Measurements from ENCODE around the gene PLCB1.

PLCB1 gene

DNA sequence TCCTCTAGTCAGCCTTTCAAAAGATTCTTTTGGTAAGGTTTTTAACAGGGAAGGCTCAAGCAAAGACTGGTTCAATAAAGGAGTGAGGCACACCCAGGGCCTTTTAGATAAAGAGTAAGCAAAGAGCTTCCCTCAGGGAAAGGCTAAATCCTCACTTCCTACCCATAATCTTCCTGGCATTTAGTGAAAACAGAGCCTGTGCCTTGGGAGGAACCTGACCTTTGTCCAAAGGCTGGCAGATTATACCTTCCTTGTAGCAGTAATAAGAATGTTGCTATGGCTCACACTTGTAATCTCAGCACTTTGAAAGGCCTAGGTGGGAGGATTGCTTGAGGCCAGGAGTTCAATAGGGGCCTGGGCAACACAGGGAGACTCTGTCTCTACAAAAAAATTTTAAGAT is 656.8 kb downstream of the PLCB1 start:
- Histone ChIP-seq H3K36me3 (ENCODE audit: insufficient read depth, low read length) (no peaks in the 10 kb centered on the region), H3K27ac (no peak overlapping the region), H3K9ac (ENCODE audit: insufficient read length) (no peak overlapping the region), H3K4me3 (no peak overlapping the region), H3K9me3 (ENCODE audit: low read depth, low read length) (no peaks in the 10 kb centered on the region)
- no peak for DNase-seq (ENCODE audit: low read depth, low spot score)
- TF ChIP-seq POLR2AphosphoS5 (IDR thresholded peaks at IDR 0.05; ENCODE audit: borderline replicate concordance, low read depth, low read length), result no peak
- no peak for TF ChIP-seq FOXP2 (optimal IDR thresholded peaks at IDR 0.05; ENCODE audit: control extremely low read depth, extremely low read length, insufficient read depth)
- TF ChIP-seq EZH2 (IDR thresholded peaks at IDR 0.05), result no peak

DNA sequence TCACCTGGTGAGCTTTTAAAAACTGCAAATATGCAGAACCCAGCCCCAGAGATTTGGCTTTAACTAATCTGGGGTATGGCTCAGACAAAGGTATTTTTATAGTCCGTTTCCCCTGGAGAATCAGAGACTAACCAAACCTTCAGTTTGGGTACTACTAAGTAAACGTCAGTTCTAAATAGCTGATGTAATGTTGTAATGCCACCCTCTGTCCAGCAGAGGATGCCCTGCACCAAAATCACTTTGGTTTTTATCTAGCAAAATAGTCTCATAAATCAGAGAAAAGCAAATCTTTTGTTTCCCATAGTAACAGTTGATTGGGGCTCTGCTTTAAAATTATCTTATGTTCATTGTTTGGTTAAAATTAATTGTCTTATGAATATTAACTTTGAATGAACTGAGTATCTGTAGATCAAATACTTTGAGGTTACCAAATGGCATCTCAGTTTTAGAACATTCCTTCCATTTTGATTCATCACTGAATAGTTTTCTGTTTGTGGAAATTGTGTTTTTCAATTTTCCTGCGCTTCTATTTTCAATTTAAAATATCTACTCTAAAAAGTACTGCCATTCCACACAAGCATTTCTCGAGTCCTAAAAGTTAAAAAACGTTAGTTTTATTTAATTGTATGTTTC is 658.5 kb downstream of the PLCB1 start:
- Histone ChIP-seq H3K9me3 (ENCODE audit: low read depth, low read length) (no peaks in the 10 kb centered on the region), H3K9ac (ENCODE audit: insufficient read length) (no peak overlapping the region), H3K4me3 (no peak overlapping the region), H3K27ac (no peak overlapping the region), H3K36me3 (ENCODE audit: insufficient read depth, low read length) (no peaks in the 10 kb centered on the region)
- TF ChIP-seq POLR2AphosphoS5 (IDR thresholded peaks at IDR 0.05; ENCODE audit: borderline replicate concordance, low read depth, low read length) (no peak), FOXP2 (optimal IDR thresholded peaks at IDR 0.05; ENCODE audit: control extremely low read depth, extremely low read length, insufficient read depth) (no peak), EZH2 (IDR thresholded peaks at IDR 0.05) (no peak)
- DNase-seq (ENCODE audit: low read depth, low spot score), result peak; percentile 39

DNA sequence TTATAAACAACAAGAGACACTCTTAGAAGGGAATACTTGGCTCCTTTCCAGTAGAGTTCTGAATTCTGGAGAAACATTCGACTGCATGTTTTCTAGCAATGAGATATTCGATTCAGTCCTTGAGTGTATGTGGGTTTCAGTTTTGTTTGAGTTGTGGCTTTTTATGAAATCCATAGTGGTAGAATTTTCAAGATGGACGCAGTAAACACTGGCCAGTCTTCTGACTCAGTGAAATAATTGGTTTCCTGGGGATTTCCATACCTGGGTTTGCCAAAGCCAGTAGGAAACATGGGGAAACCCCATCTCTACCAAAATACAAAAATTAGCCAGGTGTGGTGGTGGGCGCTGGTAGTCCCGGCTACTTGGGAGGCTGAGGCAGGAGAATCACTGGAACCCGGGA is 663.3 kb downstream of the PLCB1 start:
- DNase-seq (ENCODE audit: low read depth, low spot score), result no peak
- no peaks in the 10 kb centered on the region for H3K9me3 ChIP-seq (ENCODE audit: low read depth, low read length)
- H3K4me3 ChIP-seq, result no peak overlapping the region
- no peak overlapping the region for H3K9ac ChIP-seq (ENCODE audit: insufficient read length)
- H3K27ac ChIP-seq, result no peak overlapping the region
- TF ChIP-seq FOXP2 (optimal IDR thresholded peaks at IDR 0.05; ENCODE audit: control extremely low read depth, extremely low read length, insufficient read depth), result no peak
- no peak for TF ChIP-seq POLR2AphosphoS5 (IDR thresholded peaks at IDR 0.05; ENCODE audit: borderline replicate concordance, low read depth, low read length)
- no peak for TF ChIP-seq EZH2 (IDR thresholded peaks at IDR 0.05)
- H3K36me3 ChIP-seq (ENCODE audit: insufficient read depth, low read length), result no peaks in the 10 kb centered on the region

DNA sequence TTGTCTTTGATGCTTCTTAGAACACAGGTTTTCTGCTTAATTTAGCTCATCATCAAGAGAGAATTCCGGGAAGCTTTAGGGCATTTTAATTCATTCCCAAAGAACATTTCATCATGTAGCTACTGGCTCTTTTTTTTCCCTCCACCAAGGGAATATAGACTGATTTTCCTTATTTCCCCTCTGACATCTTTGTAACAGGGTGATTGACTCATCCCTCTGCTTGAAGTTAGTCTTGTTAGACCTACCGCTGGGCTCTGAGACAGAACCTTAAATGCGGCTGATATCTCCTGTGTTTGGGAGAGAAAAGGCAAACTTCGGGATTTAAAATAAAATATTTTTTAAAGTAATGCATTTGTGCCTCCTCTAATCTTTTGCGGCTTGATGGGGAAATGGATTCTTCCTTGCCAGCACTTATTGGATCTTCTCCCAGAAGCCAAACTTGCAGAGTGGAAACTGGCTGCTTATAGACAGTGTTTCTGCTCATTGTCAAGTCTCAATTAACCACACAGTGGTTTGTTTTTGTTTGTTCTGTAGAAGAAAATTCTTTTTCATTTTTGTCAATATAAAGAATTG is 664.1 kb downstream of the PLCB1 start:
- Histone ChIP-seq H3K9ac (ENCODE audit: insufficient read length) (no peak overlapping the region), H3K9me3 (ENCODE audit: low read depth, low read length) (no peaks in the 10 kb centered on the region), H3K27ac (no peak overlapping the region), H3K36me3 (ENCODE audit: insufficient read depth, low read length) (no peaks in the 10 kb centered on the region), H3K4me3 (no peak overlapping the region)
- TF ChIP-seq EZH2 (IDR thresholded peaks at IDR 0.05) (no peak), POLR2AphosphoS5 (IDR thresholded peaks at IDR 0.05; ENCODE audit: borderline replicate concordance, low read depth, low read length) (no peak), FOXP2 (optimal IDR thresholded peaks at IDR 0.05; ENCODE audit: control extremely low read depth, extremely low read length, insufficient read depth) (no peak)
- DNase-seq (ENCODE audit: low read depth, low spot score), result no peak

DNA sequence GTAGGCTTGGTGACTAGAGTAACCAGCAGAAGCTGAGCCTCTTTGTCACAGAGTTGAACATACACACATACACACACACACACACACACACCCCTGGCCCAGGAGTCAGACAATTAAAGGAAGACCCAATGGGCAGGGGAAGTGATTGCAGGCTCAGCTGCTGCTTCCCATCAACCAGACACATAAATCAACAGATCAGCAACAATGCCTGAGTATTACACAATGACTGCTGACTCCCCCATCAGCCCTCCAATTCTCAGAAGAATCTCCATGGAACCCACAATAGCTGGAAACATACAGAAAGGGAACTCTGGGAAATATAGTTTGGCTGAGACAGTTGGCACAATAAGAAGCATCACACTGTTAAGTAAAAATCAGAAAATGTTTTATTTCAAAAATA is 666.4 kb downstream of the PLCB1 start:
- Histone ChIP-seq H3K27ac (no peak overlapping the region), H3K9ac (ENCODE audit: insufficient read length) (no peak overlapping the region), H3K36me3 (ENCODE audit: insufficient read depth, low read length) (no peaks in the 10 kb centered on the region), H3K9me3 (ENCODE audit: low read depth, low read length) (no peaks in the 10 kb centered on the region), H3K4me3 (no peak overlapping the region)
- TF ChIP-seq POLR2AphosphoS5 (IDR thresholded peaks at IDR 0.05; ENCODE audit: borderline replicate concordance, low read depth, low read length) (no peak), EZH2 (IDR thresholded peaks at IDR 0.05) (no peak), FOXP2 (optimal IDR thresholded peaks at IDR 0.05; ENCODE audit: control extremely low read depth, extremely low read length, insufficient read depth) (no peak)
- no peak for DNase-seq (ENCODE audit: low read depth, low spot score)

DNA sequence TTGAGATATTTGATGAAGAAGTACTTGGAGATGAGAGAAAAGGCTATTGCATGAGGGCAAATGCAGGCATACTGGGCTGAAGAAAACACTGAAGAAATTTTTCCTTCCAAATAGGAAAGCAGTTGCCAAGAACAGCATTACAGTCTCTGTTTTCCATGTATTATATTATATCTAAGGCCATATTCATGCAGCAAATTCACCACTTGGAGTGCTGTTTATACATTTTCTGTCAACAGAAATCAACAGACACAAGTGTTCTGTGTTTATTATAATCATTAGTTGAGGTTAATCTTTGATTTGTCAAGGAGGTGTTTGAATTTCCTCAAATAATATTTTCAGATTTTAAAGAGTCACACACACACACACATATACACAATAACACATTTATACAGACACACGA is 668.0 kb downstream of the PLCB1 start:
- no peak overlapping the region for H3K9ac ChIP-seq (ENCODE audit: insufficient read length)
- H3K4me3 ChIP-seq, result no peak overlapping the region
- DNase-seq (ENCODE audit: low read depth, low spot score), result no peak
- H3K9me3 ChIP-seq (ENCODE audit: low read depth, low read length), result no peaks in the 10 kb centered on the region
- TF ChIP-seq FOXP2 (optimal IDR thresholded peaks at IDR 0.05; ENCODE audit: control extremely low read depth, extremely low read length, insufficient read depth) (no peak), EZH2 (IDR thresholded peaks at IDR 0.05) (no peak), POLR2AphosphoS5 (IDR thresholded peaks at IDR 0.05; ENCODE audit: borderline replicate concordance, low read depth, low read length) (no peak)
- H3K27ac ChIP-seq, result no peak overlapping the region
- no peaks in the 10 kb centered on the region for H3K36me3 ChIP-seq (ENCODE audit: insufficient read depth, low read length)

DNA sequence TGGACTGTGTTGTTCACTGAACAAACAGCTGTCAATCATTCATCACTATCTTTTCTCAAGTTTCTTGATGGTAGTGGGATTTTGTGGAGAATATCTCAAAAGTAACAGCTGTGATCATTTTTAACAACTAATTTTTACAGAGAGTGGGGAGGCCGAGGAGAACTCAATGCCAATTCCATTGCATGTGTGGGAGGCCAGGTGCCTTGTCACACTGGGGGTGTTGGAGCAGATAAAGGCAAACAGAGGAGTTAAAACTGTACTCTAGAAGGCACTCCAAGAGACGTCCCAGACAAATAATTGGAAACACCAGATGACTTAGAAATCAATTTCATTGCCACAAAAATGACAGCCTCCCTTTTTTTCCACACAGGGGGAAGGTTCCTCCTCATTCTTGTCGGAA is 669.6 kb downstream of the PLCB1 start:
- TF ChIP-seq EZH2 (IDR thresholded peaks at IDR 0.05) (no peak), FOXP2 (optimal IDR thresholded peaks at IDR 0.05; ENCODE audit: control extremely low read depth, extremely low read length, insufficient read depth) (no peak), POLR2AphosphoS5 (IDR thresholded peaks at IDR 0.05; ENCODE audit: borderline replicate concordance, low read depth, low read length) (no peak)
- no peak overlapping the region for H3K4me3 ChIP-seq

DNA sequence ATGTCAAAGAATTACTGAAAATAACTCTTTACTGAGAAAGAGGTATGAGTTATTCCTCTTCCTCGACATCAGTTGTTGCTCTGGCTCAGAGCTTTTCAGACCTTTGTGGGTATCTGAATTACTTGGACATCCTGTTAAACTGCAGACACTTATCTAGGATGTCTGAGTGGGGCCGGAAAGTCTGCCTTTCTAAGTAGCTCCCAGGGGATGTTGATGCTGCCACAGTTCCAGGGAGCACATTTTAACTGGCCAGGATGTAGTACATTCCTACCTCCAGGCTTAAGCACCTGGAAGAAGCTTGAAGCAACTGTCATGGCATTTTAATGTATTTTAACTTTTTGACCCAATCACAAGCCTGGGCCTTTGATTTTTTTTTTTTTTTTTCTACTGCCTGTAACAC is 671.0 kb downstream of the PLCB1 start:
- TF ChIP-seq EZH2 (IDR thresholded peaks at IDR 0.05) (no peak), FOXP2 (optimal IDR thresholded peaks at IDR 0.05; ENCODE audit: control extremely low read depth, extremely low read length, insufficient read depth) (no peak), POLR2AphosphoS5 (IDR thresholded peaks at IDR 0.05; ENCODE audit: borderline replicate concordance, low read depth, low read length) (no peak)
- Histone ChIP-seq H3K9me3 (ENCODE audit: low read depth, low read length) (no peaks in the 10 kb centered on the region), H3K9ac (ENCODE audit: insufficient read length) (no peak overlapping the region), H3K27ac (no peak overlapping the region), H3K4me3 (no peak overlapping the region), H3K36me3 (ENCODE audit: insufficient read depth, low read length) (no peaks in the 10 kb centered on the region)
- no peak for DNase-seq (ENCODE audit: low read depth, low spot score)

More for the DNA sequence above, 669.6 kb downstream of the PLCB1 start:
- no peak overlapping the region for H3K9ac ChIP-seq (ENCODE audit: insufficient read length)
- no peak overlapping the region for H3K27ac ChIP-seq
- H3K9me3 ChIP-seq (ENCODE audit: low read depth, low read length), result no peaks in the 10 kb centered on the region
- no peaks in the 10 kb centered on the region for H3K36me3 ChIP-seq (ENCODE audit: insufficient read depth, low read length)
- DNase-seq (ENCODE audit: low read depth, low spot score), result no peak

DNA sequence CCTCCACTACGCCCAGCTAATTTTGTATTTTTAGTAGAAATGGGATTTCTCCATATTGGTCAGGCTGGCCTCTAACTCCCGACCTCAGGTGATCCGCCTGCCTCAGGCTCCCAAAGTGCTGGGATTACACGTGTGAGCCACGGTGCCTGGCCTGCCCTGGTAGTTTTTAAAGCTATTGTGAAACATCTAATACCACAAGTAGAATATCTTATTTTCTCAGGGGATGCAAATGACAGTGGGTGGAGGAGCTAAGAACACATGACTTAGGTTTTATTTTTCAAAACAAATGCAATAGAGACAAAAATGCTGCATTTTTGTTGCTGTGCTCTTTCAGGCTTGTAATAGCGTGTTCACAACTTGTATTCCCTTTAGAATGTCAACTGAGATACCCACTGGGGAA is 671.9 kb downstream of the PLCB1 start:
- Histone ChIP-seq H3K4me3 (no peak overlapping the region), H3K36me3 (ENCODE audit: insufficient read depth, low read length) (no peaks in the 10 kb centered on the region), H3K9ac (ENCODE audit: insufficient read length) (no peak overlapping the region), H3K27ac (no peak overlapping the region), H3K9me3 (ENCODE audit: low read depth, low read length) (no peaks in the 10 kb centered on the region)
- no peak for TF ChIP-seq EZH2 (IDR thresholded peaks at IDR 0.05)
- TF ChIP-seq FOXP2 (optimal IDR thresholded peaks at IDR 0.05; ENCODE audit: control extremely low read depth, extremely low read length, insufficient read depth), result no peak
- TF ChIP-seq POLR2AphosphoS5 (IDR thresholded peaks at IDR 0.05; ENCODE audit: borderline replicate concordance, low read depth, low read length), result no peak
- no peak for DNase-seq (ENCODE audit: low read depth, low spot score)

All from SK-N-MC (cell line).